Kidney (tissue), 14 donors: ENCODE measurements around the gene SMIM20. TPM values are rescaled to one million over a fixed set of nuclear protein-coding genes. Genes with fewer than 3 reads are reported as not detected.
A peak's percentile ranks its signal among the peaks of the same experiment; 100 is the strongest.

Experiments used
- DNase-seq, 5 donors: peaks; one replicate each; pipeline ENCODE4 v3.0.0-alpha.2; 2013 to 2020
- FAIRE-seq: peaks from 2 replicates; lab custom pipeline; 2012; peaks lifted over from hg19 to GRCh38; lab: Jason Lieb, UNC
- H3K27ac ChIP-seq, 2 donors: one replicate each; pipeline ENCODE4 v1.7.0; 2013; ENCODE audit warnings: low read depth in 2 of 2, low read length in 2 of 2, inconsistent platforms in 1 of 2
- H3K27me3 ChIP-seq: one replicate; pipeline ENCODE4 v1.7.1; 2013; ENCODE audit warnings: low read length, inconsistent platforms; ENCODE audit not compliant: control insufficient read depth, insufficient read depth
- H3K36me3 ChIP-seq, 3 donors: one replicate each; pipeline versions ENCODE4 v1.7.0 to v1.7.1; 2013; ENCODE audit warnings: low read length in 3 of 3, control low read depth in 1 of 3, inconsistent platforms in 1 of 3; ENCODE audit not compliant: insufficient read depth in 3 of 3, control insufficient read depth in 2 of 3
- H3K4me1 ChIP-seq, 3 donors: one replicate each; pipeline versions ENCODE4 v1.7.0 to v1.7.1; 2013; ENCODE audit warnings: low read length in 3 of 3, inconsistent platforms in 1 of 3, low read depth in 1 of 3; ENCODE audit not compliant: control insufficient read depth in 2 of 3, insufficient read depth in 2 of 3
- H3K4me3 ChIP-seq, 3 donors: one replicate each; pipeline versions ENCODE4 v1.7.0 to v1.8.1; 2013; ENCODE audit warnings: low read length in 3 of 3, control low read depth in 1 of 3, inconsistent platforms in 1 of 3
- H3K9ac ChIP-seq, 3 donors: one replicate each; pipeline versions ENCODE4 v1.7.0 to v1.7.1; 2013; ENCODE audit warnings: low read length in 3 of 3, control low read depth in 1 of 3, inconsistent platforms in 1 of 3
- H3K9me3 ChIP-seq, 3 donors: one replicate each; pipeline versions ENCODE4 v1.7.0 to v1.7.1; 2013; ENCODE audit warnings: low read length in 3 of 3, control low read depth in 1 of 3, inconsistent platforms in 1 of 3; ENCODE audit not compliant: control insufficient read depth in 2 of 3, insufficient read depth in 1 of 3
- intact Hi-C: fragments of 100-400 bp; cut with DNase I; formaldehyde crosslinking; loops from one replicate; pipeline ENCODE4 v1.11.1; 2022
- polyA plus RNA-seq: library from polyadenylated mRNA; stranded (reverse); fragments of 350-450 nt; fragmentation: Illumina TruSeq; extraction: RNeasy Lipid Tissue Mini Kit (QIAGEN cat#74804); gene quantifications from one replicate; pipeline ENCODE4 v1.2.3, GENCODE V29; 2014; ENCODE audit warnings: low read depth, low replicate concordance; ENCODE audit not compliant: insufficient read depth
- total RNA-seq: library from RNA; stranded (reverse); fragmentation: NEBNext Ultra II Directional; extraction: Animal tissue kit (Norgen Biotek cat#: 25700); gene quantifications from one replicate; pipeline ENCODE4 v1.2.1, GENCODE V29; 2021
- TF ChIP-seq, protein P1 (sequence below): IDR thresholded peaks from 3 replicates; pipeline ENCODE4 v1.5.1; 2012; ENCODE audit warnings: mild to moderate bottlenecking, moderate library complexity, borderline replicate concordance; ENCODE audit not compliant: insufficient read depth; ENCODE audit errors: extremely low read depth
- donor health status: control.
- donor health status: control.
- donor health status: control.
- donor health status: control.
- donor health status: control.
- donor health status: DM: yes; HTN: yes; CAD: no.
- donor health status: Normal renal cell carcinoma (clear cell type).

SMIM20 gene
- total and polyA plus RNA-seq, 2 donors from 2014 or later = 23.8 to 97.2 TPM

- H3K4me1 ChIP-seq = no peaks in the 10 kb centered on the region
- H3K27ac ChIP-seq = no peak overlapping the region
- no peaks in the 10 kb centered on the region for H3K27me3 ChIP-seq
- no peaks in the 10 kb centered on the region for H3K9me3 ChIP-seq
- H3K4me3 ChIP-seq = no peak overlapping the region
- FAIRE-seq = no peak
- intact Hi-C loops = no loop called here
- TF ChIP-seq, protein P1, sequence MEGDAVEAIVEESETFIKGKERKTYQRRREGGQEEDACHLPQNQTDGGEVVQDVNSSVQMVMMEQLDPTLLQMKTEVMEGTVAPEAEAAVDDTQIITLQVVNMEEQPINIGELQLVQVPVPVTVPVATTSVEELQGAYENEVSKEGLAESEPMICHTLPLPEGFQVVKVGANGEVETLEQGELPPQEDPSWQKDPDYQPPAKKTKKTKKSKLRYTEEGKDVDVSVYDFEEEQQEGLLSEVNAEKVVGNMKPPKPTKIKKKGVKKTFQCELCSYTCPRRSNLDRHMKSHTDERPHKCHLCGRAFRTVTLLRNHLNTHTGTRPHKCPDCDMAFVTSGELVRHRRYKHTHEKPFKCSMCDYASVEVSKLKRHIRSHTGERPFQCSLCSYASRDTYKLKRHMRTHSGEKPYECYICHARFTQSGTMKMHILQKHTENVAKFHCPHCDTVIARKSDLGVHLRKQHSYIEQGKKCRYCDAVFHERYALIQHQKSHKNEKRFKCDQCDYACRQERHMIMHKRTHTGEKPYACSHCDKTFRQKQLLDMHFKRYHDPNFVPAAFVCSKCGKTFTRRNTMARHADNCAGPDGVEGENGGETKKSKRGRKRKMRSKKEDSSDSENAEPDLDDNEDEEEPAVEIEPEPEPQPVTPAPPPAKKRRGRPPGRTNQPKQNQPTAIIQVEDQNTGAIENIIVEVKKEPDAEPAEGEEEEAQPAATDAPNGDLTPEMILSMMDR = no peak
- H3K36me3 ChIP-seq = no peaks in the 10 kb centered on the region
- DNase-seq = peak in 1 of 5 donors; percentile 24
- no peak overlapping the region for H3K9ac ChIP-seq
Measured at GRCh38 chr4:25978327-25978726, 64.3 kb downstream of the SMIM20 start.

Other genes with a start within 250 kb of the SMIM20 start
- 60.3 TPM for gene SEL1L3, start 51.2 kb upstream of the SMIM20 start, total RNA-seq
- gene SEL1L3, start 51.2 kb upstream of the SMIM20 start, polyA plus RNA-seq = 8.2 TPM